Renal pelvis (tissue), 3 donors: ENCODE measurements around the gene SSTR3. TPM values are rescaled to one million over a fixed set of nuclear protein-coding genes. Genes with fewer than 3 reads are reported as not detected.

Source experiments
- polyA plus RNA-seq, 3 donors: library from polyadenylated mRNA; unstranded; fragments of 120-200 nt; gene quantifications; one replicate each; pipeline ENCODE4 v1.2.1, GENCODE V29; 2013; ENCODE audit not compliant: insufficient read length in 3 of 3

Gene SSTR3
- polyA plus RNA-seq, 3 donors = 1.1 to 1.2 (median 1.2) TPM

Other genes with a start within 250 kb of the SSTR3 start
- 10 to 100 TPM; 56.6 to 74.2 (median 62.0) TPM for gene TST, start 193.0 kb downstream of the SSTR3 start, polyA plus RNA-seq
- gene MPST, start 192.7 kb downstream of the SSTR3 start, polyA plus RNA-seq = 10 to 100 TPM; 69.7 to 83.9 (median 76.8) TPM
- 10 to 100 TPM; 26.0 to 34.5 (median 32.8) TPM for gene KCTD17, start 160.7 kb downstream of the SSTR3 start, polyA plus RNA-seq
- under 1 TPM; 0.24 to 0.53 (median 0.44) TPM for gene TMPRSS6, start 102.8 kb downstream of the SSTR3 start, polyA plus RNA-seq
- 1 to 10 TPM in 2 of 3 donors, under 1 TPM in 1; 0.81 to 1.4 (median 1.4) TPM for gene IL2RB, start 62.6 kb downstream of the SSTR3 start, polyA plus RNA-seq
- 10 to 100 TPM; 32.3 to 38.8 (median 34.5) TPM for gene C1QTNF6, start 24.2 kb downstream of the SSTR3 start, polyA plus RNA-seq
- gene RAC2, start 31.8 kb upstream of the SSTR3 start, polyA plus RNA-seq = 1 to 10 TPM; 5.5 to 7.5 (median 6.3) TPM
- gene CYTH4, start 70.0 kb upstream of the SSTR3 start, polyA plus RNA-seq = 1 to 10 TPM; 3.6 to 4.7 (median 4.5) TPM
- gene ELFN2, start 215.0 kb upstream of the SSTR3 start, polyA plus RNA-seq = 1 to 10 TPM; 1.5 to 2.7 (median 1.6) TPM